ENCODE measurements around the gene STUM.
A peak's percentile ranks its signal among the peaks of the same experiment; 100 is the strongest.
"Not testable (repeated sequence)": the region's sequence is repeated elsewhere in the genome, so short reads cannot be mapped to it uniquely, and the experiment has no call there.

Gene STUM

GRCh38 chr1:226626577-226626956, 78.0 kb downstream of the STUM start:
- peak; percentile 72 to 74 for DNase-seq (ENCODE audit: low read depth in 2 of 2)

DNA sequence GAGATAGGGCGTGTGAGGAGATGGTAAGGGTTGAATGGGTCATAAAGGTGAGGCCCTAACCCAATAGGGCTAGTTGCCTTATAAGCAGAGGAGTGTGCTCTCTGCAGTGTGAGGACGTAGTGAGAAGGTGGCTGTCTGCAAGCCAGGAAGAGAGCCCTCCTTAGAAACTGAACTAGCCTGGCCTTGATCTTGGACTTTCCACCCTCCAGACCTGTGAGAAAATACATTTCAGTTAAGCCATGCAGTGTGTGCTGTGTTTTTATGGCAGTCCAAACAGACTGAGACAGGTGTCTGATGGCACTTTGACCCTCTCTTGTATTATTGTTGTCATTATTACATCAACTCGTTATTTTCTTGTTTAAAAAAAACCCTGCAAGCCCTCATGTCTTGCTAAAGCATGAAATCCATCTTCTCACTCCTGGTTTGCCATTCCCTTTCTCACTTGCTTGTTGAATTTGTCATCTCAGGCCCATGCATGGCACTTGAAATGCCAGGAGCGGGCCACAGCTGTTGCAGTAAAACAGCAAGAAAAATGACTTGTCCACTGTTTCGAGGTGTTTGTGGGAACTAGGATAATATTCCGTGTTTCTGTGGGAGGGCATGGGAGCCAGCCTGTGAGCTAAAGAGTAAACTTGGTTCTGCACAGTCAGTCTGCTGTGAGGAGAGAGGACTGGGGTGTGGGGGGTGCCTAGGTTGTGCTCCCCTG, 78.6 kb downstream of the STUM start:
- DNase-seq (ENCODE audit: low read depth in 2 of 2) = no peak

- no peak for DNase-seq (ENCODE audit: low read depth in 2 of 2)
Measured at GRCh38 chr1:226627924-226628611, 79.5 kb downstream of the STUM start.

- DNase-seq (ENCODE audit: low read depth in 2 of 2) = no peak
Measured at GRCh38 chr1:226628612-226629155, 80.1 kb downstream of the STUM start.

GRCh38 chr1:226629210-226629895, 80.8 kb downstream of the STUM start:
- no peak for DNase-seq (ENCODE audit: low read depth in 2 of 2)

- DNase-seq (ENCODE audit: low read depth in 2 of 2) = no peak
Measured at GRCh38 chr1:226629896-226630550, 81.5 kb downstream of the STUM start.

DNA sequence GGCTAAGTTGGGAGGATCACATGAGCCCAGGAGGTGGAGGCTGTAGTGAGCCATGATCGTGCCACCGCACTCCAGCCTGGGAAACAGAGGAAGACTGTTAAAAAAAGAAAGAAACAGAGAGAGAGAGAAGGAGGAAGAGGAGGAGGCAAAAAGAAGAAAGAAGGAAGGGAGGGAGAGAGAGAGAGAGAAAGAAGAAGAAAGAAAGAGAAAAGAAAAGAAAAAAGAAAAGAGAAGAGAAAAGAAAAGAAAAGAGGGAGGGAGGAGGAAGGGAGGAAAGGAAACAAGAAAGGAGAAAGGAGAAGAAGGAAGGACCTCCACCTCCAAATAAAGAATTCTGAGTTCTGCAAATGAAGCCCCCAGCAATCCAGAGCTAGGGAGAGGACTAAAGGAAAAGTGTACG, 82.0 kb downstream of the STUM start:
- DNase-seq (ENCODE audit: low read depth in 2 of 2) = no peak

- DNase-seq (ENCODE audit: low read depth in 2 of 2) = no peak
Measured at GRCh38 chr1:226631229-226632000, 82.9 kb downstream of the STUM start.

- no peak for DNase-seq (ENCODE audit: low read depth in 2 of 2)
Measured at GRCh38 chr1:226632169-226632879, 83.8 kb downstream of the STUM start.

GRCh38 chr1:226632922-226633351, 84.4 kb downstream of the STUM start:
- DNase-seq (ENCODE audit: low read depth in 2 of 2) = peak in 1 of 2 donors; percentile 53

DNA sequence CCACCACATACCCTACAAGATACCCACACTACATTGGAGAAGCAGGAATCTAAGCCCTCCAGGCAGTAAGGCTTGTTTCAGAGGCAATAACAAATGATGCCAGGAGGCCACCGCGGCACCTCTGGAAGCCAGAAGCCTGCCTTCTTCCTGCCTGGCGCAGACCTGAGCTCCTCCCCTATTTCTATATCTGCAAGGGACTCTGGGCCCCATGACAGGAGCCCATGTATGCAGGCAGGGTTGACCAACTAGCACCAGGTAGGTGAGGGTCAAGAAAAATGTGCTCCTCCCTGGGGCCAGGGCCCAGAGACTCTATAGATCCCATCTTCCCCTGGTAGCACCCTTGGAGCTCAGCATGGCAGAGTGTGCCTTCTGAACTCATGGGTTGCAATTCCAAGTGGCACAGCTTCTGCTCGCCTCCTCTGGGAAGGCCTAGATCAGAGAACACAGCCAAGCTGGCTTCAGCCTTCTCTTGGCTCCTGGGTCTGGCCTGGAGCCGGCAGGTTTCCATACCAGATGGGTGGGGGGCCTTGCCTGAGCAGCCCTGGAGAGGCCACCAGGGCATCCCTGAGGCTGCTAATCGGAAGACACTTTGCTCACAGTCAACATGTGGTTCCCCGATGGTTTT, 85.1 kb downstream of the STUM start:
- no peak for DNase-seq (ENCODE audit: low read depth in 2 of 2)

DNA sequence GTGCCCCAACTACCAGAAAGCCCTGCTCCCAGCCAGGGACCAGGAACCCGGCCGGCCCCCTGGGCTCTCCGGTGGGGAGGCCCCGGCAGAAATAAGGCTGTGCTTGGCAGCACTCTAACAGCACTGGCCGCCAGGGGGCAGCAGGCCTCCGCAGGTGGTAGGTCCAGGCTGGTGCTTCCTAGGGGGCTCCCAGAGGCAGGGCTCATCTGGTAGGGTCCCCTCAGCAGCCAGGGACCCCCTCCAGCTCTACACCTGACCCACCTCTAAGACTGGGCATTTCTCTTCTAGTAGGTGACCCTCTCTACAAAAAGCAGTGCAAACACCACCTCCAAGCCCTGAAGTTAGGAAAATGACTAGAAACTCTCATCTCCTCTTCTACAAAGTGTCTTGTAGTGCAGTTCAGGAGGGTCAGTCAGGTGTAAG, 85.6 kb downstream of the STUM start:
- DNase-seq (ENCODE audit: low read depth in 2 of 2) = peak; percentile 64 to 70

GRCh38 chr1:226634611-226635246, 86.2 kb downstream of the STUM start:
- no peak for DNase-seq (ENCODE audit: low read depth in 2 of 2)

GRCh38 chr1:226635456-226635941, 86.9 kb downstream of the STUM start:
- DNase-seq (ENCODE audit: low read depth in 2 of 2) = peak; percentile 33 to 42

- no peak for DNase-seq (ENCODE audit: low read depth in 2 of 2)
Measured at GRCh38 chr1:226636847-226637096, 88.2 kb downstream of the STUM start.

DNA sequence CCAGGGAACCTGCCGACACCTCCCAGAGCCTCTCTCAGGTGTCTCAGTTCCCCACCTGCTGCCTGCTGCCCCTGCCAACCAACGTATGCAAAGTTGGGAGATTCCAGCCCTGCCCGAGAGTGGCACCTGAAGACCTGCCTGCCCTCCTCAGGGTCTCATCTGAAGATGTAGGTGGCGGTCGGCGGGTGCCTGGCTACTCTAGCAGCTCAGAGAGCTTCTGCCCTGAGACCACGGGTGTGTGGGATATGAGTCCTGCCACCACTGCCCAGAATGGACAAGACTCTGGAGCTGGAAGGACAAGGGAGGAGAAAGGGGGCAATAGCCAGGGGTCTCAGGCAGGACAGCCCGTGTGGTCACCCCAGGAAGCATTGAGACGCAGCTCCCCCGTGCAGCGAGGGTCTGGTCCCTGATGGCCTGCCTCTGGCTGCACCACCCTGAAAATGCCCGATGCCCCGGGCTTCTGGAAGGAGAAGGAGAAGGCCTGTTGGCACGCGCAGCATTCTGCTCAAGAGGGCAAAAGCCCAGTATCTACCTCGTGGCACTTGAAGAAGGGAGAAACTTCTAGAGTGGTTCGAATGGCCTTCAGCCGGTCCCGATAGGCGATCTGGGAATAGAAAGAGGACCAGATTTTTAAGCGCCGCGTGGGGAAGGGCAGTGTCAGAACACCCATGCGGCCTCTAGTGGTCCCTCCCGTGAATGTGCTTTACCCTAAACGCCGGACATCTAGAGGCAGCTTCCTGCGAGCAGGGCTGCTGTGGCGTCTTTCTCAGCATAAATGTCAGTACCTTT, 88.8 kb downstream of the STUM start:
- DNase-seq (ENCODE audit: low read depth in 2 of 2) = no peak

- no peak for DNase-seq (ENCODE audit: low read depth in 2 of 2)
Measured at GRCh38 chr1:226638001-226638601, 89.5 kb downstream of the STUM start.

DNA sequence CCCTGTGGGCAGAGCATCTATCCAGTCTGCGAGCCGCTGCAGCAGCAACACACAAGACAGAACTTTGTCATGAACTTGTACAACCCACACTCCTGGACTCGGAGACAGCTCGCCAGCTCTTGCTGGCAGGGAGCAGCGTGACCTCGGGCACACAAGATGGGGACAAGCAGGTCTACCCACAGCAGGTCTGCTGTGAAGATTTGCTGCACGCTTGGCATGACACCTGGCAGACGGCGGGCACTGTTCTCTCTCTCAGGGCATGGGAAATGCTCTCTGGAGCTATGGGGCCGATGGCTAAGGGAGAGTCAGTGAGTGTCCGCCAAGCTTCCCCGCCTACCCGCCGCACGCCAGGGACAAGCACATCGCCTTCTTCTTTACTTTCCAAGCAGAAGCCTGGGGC, 90.0 kb downstream of the STUM start:
- DNase-seq (ENCODE audit: low read depth in 2 of 2) = no peak

- DNase-seq (ENCODE audit: low read depth in 2 of 2) = not testable (repeated sequence)
Measured at GRCh38 chr1:226639206-226639605, 90.6 kb downstream of the STUM start.
